HG03280 (cell line): ENCODE measurements around the gene APOH.

Experiments used
- ATAC-seq: cut with Tn5 transposase; IDR thresholded peaks from one replicate; pipeline ENCODE4 v1.9.1; 2021; ENCODE audit warnings: mild to moderate bottlenecking, moderate library complexity; ENCODE audit not compliant: unreplicated experiment

APOH gene

GRCh38 chr17:66235377-66235994, 6.3 kb upstream of the APOH start:
- no peak for ATAC-seq

- no peak for ATAC-seq
Measured at GRCh38 chr17:66234611-66235010, 5.4 kb upstream of the APOH start.

- ATAC-seq = no peak
Measured at GRCh38 chr17:66233023-66233753, 4.0 kb upstream of the APOH start.

- no peak for ATAC-seq
Measured at GRCh38 chr17:66230922-66231591, 1.8 kb upstream of the APOH start.

- no peak for ATAC-seq
Measured at GRCh38 chr17:66229783-66230538, 746 bp upstream of the APOH start.

GRCh38 chr17:66227212-66228045, 1.8 kb downstream of the APOH start:
- ATAC-seq = no peak

GRCh38 chr17:66222798-66223350, 6.3 kb downstream of the APOH start:
- ATAC-seq = no peak

GRCh38 chr17:66221755-66222530, 7.3 kb downstream of the APOH start:
- no peak for ATAC-seq

GRCh38 chr17:66221343-66221742, 7.9 kb downstream of the APOH start:
- ATAC-seq = no peak

GRCh38 chr17:66220079-66220835, 9.0 kb downstream of the APOH start:
- ATAC-seq = no peak

- no peak for ATAC-seq
Measured at GRCh38 chr17:66215529-66215911, 13.7 kb downstream of the APOH start.

GRCh38 chr17:66214884-66215528, 14.2 kb downstream of the APOH start:
- ATAC-seq = no peak

GRCh38 chr17:66211047-66211810, 18.0 kb downstream of the APOH start:
- ATAC-seq = no peak

- no peak for ATAC-seq
Measured at GRCh38 chr17:66210208-66210574, 19.0 kb downstream of the APOH start.

- ATAC-seq = no peak
Measured at GRCh38 chr17:66207936-66208335, 21.3 kb downstream of the APOH start.

GRCh38 chr17:66203274-66204015, 25.8 kb downstream of the APOH start:
- ATAC-seq = no peak

- no peak for ATAC-seq
Measured at GRCh38 chr17:66200685-66201092, 28.5 kb downstream of the APOH start.
